HG03280 (cell line): ENCODE measurements around the gene FCGR3A.
"Not testable (repeated sequence)": the region's sequence is repeated elsewhere in the genome, so short reads cannot be mapped to it uniquely, and the experiment has no call there.

Experiments
- ATAC-seq: cut with Tn5 transposase; IDR thresholded peaks from one replicate; pipeline ENCODE4 v1.9.1; 2021; ENCODE audit warnings: mild to moderate bottlenecking, moderate library complexity; ENCODE audit not compliant: unreplicated experiment

Gene FCGR3A

GRCh38 chr1:161557506-161558450 is 8.2 kb upstream of the FCGR3A start:
- not testable (repeated sequence) for ATAC-seq

GRCh38 chr1:161556990-161557389 is 7.4 kb upstream of the FCGR3A start:
- ATAC-seq: not testable (repeated sequence)

GRCh38 chr1:161556143-161556542 is 6.5 kb upstream of the FCGR3A start:
- not testable (repeated sequence) for ATAC-seq

- ATAC-seq: not testable (repeated sequence)
Observed at GRCh38 chr1:161554815-161555417, 5.3 kb upstream of the FCGR3A start.

GRCh38 chr1:161554340-161554739 is 4.7 kb upstream of the FCGR3A start:
- ATAC-seq: not testable (repeated sequence)

- ATAC-seq: not testable (repeated sequence)
Observed at GRCh38 chr1:161553631-161554030, 4.0 kb upstream of the FCGR3A start.

GRCh38 chr1:161550942-161551341 is 1.3 kb upstream of the FCGR3A start:
- not testable (repeated sequence) for ATAC-seq

GRCh38 chr1:161548749-161549406 is 740 bp downstream of the FCGR3A start:
- not testable (repeated sequence) for ATAC-seq

GRCh38 chr1:161547995-161548741 is 1.4 kb downstream of the FCGR3A start:
- not testable (repeated sequence) for ATAC-seq

GRCh38 chr1:161545005-161545731 is 4.5 kb downstream of the FCGR3A start:
- not testable (repeated sequence) for ATAC-seq

GRCh38 chr1:161543125-161543524 is 6.5 kb downstream of the FCGR3A start:
- ATAC-seq: not testable (repeated sequence)

- ATAC-seq: not testable (repeated sequence)
Observed at GRCh38 chr1:161542091-161542559, 7.5 kb downstream of the FCGR3A start.

GRCh38 chr1:161540570-161540960 is 9.1 kb downstream of the FCGR3A start:
- ATAC-seq: not testable (repeated sequence)

- ATAC-seq: peak; percentile 56
Observed at GRCh38 chr1:161539731-161540569, 9.7 kb downstream of the FCGR3A start.

GRCh38 chr1:161538925-161539479 is 10.6 kb downstream of the FCGR3A start:
- ATAC-seq: not testable (repeated sequence)

GRCh38 chr1:161537068-161537669 is 12.4 kb downstream of the FCGR3A start:
- not testable (repeated sequence) for ATAC-seq

GRCh38 chr1:161532644-161533567 is 16.7 kb downstream of the FCGR3A start:
- not testable (repeated sequence) for ATAC-seq
